Measurements from ENCODE around the gene RNF34.

RNF34 gene

GRCh38 chr12:121388421-121388981 lies 11.4 kb upstream of the RNF34 start:
- peak; percentile 84 for DNase-seq (ENCODE audit: low spot score)

- no peak for DNase-seq (ENCODE audit: low spot score)
These were observed 9.1 kb upstream of the RNF34 start for GRCh38 chr12:121390856-121391255.

- no peak for DNase-seq (ENCODE audit: low spot score)
These were observed 8.1 kb upstream of the RNF34 start for GRCh38 chr12:121391619-121392324.

- no peak for DNase-seq (ENCODE audit: low spot score)
These were observed 7.6 kb upstream of the RNF34 start for GRCh38 chr12:121392325-121392716.

- no peak for DNase-seq (ENCODE audit: low spot score)
These were observed 2.4 kb upstream of the RNF34 start for GRCh38 chr12:121397521-121397920.

GRCh38 chr12:121398355-121398754 lies 1.6 kb upstream of the RNF34 start:
- DNase-seq (ENCODE audit: low spot score): no peak

GRCh38 chr12:121400332-121401139 lies 618 bp downstream of the RNF34 start:
- peak; percentile 21 for DNase-seq (ENCODE audit: low spot score)

GRCh38 chr12:121403721-121404120 lies 3.8 kb downstream of the RNF34 start:
- no peak for DNase-seq (ENCODE audit: low spot score)

GRCh38 chr12:121404734-121405133 lies 4.8 kb downstream of the RNF34 start:
- DNase-seq (ENCODE audit: low spot score): no peak

GRCh38 chr12:121405211-121405610 lies 5.3 kb downstream of the RNF34 start:
- DNase-seq (ENCODE audit: low spot score): no peak

GRCh38 chr12:121413917-121414316 lies 14.0 kb downstream of the RNF34 start:
- DNase-seq (ENCODE audit: low spot score): no peak

- DNase-seq (ENCODE audit: low spot score): no peak
These were observed 17.9 kb downstream of the RNF34 start for GRCh38 chr12:121417847-121418246.

- no peak for DNase-seq (ENCODE audit: low spot score)
These were observed 20.2 kb downstream of the RNF34 start for GRCh38 chr12:121420109-121420508.

- DNase-seq (ENCODE audit: low spot score): no peak
These were observed 23.3 kb downstream of the RNF34 start for GRCh38 chr12:121423253-121423652.

- DNase-seq (ENCODE audit: low spot score): no peak
These were observed 24.0 kb downstream of the RNF34 start for GRCh38 chr12:121423682-121424623.

- no peak for DNase-seq (ENCODE audit: low spot score)
These were observed 24.7 kb downstream of the RNF34 start for GRCh38 chr12:121424624-121424975.

GRCh38 chr12:121427556-121428050 lies 27.7 kb downstream of the RNF34 start:
- DNase-seq (ENCODE audit: low spot score): no peak

- DNase-seq (ENCODE audit: low spot score): no peak
These were observed 29.0 kb downstream of the RNF34 start for GRCh38 chr12:121428883-121429282.

GRCh38 chr12:121430833-121431415 lies 31.0 kb downstream of the RNF34 start:
- no peak for DNase-seq (ENCODE audit: low spot score)

- no peak for DNase-seq (ENCODE audit: low spot score)
These were observed 33.0 kb downstream of the RNF34 start for GRCh38 chr12:121432740-121433480.

GRCh38 chr12:121436706-121437105 lies 36.8 kb downstream of the RNF34 start:
- no peak for DNase-seq (ENCODE audit: low spot score)

Data from kidney capillary endothelial cell (primary cell).